Measurements from ENCODE around the gene ASCC3.

Gene ASCC3

GRCh38 chr6:100719883-100720682 lies 161.0 kb downstream of the ASCC3 start:
- DNase-seq = peak in 1 of 2 experiments; percentile 12

DNA sequence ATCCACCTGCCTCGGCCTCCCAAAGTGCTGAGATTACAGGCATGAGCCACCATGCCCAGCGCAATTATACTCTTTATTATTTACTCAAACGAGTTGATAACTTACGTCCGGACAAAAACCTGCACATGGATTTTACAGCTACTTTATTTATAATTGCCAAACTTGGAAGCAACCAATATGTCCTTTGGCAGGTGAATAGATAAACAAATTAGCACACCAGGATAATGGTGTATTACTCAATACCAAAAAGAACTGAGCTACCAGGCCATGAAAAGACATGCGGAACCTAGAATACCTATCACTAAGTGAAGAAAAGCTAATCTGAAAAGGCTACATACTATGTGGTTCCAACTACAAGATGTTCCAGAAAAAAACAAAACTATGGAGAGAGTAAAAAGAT lies 168.1 kb downstream of the ASCC3 start:
- DNase-seq = no peak

- DNase-seq = no peak
Observed at GRCh38 chr6:100706491-100706890, 174.6 kb downstream of the ASCC3 start.

DNA sequence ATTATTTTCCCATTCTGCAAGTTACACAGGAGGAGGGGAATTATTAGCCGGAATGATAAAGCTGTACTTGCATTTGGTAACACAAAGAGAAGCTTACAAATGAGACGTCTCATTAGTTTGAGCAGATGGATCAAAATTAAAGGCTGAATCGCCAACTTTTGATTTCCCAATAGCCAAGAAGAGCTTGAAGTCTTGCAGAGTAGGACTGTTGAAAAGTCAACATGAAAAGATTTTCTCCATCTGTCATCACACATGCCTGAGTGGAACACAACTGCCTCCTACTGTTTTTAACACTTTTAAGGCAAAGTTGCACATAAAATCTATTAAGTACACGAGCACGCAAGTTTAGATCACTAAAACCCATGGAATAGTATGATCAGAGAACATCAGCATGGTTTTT lies 176.2 kb downstream of the ASCC3 start:
- peak; percentile 3 to 36 for DNase-seq

- no peak for DNase-seq
Observed at GRCh38 chr6:100701728-100702127, 179.4 kb downstream of the ASCC3 start.

DNA sequence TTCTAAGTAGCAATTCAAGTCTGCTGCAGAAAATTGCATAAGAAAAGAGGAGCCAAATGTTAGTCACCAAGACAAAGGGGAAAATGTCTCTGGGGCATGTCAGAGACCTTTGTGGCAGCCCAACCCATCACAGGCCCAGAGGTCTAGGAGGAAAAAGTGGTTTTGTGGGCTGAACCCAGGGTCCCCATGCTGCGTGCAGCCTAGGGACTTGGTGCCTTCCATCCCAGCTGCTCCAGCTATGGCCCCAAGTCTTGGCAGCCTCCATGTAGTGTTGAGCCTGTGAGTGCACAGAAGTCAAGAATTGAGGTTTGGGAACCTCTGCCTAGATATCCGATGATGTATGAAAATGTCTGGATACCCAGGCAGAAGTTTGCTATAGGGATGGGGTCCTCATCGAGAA lies 181.1 kb downstream of the ASCC3 start:
- no peak for DNase-seq

DNA sequence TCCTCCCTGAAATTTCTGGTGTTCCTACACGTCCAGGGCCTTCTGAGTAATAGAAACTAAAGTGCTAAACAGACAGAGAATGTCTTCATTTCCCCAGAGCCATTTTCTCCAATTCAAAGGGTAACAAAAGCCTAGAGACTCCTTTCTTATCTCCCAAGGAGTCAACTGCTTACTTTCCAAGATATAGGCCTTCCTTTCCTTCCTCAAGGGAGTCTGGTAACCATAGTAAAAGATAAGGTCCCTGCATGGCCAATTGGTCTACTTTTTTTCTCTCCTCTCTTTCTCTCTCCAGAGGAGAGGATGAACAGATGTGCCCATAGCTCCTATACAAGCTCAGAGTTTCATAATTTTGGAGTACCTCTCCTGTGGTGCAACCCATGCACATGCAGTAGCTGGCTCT lies 185.7 kb downstream of the ASCC3 start:
- no peak for DNase-seq

- no peak for DNase-seq
Observed at GRCh38 chr6:100693249-100693927, 187.7 kb downstream of the ASCC3 start.

- DNase-seq = no peak
Observed at GRCh38 chr6:100691972-100692371, 189.2 kb downstream of the ASCC3 start.

DNA sequence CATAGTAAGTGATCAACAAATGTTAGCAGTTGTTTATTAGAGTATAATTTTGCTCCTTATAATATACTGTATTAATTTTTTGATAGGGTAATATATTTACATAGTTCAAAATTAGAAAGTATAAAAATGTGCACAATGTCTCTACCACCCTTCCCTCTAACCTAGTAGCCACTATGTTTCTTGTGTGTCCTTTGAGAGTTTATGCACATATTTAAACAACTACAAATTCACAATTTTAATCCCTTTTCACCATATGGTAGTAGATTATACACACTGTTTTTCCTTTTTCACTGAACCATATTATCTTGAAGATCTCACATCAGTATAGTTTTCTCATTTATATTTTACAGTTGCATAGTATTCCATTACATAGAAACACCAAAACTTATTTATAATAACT lies 194.9 kb downstream of the ASCC3 start:
- no peak for DNase-seq

- DNase-seq = no peak
Observed at GRCh38 chr6:100685747-100686146, 195.4 kb downstream of the ASCC3 start.

GRCh38 chr6:100680163-100680562 lies 201.0 kb downstream of the ASCC3 start:
- no peak for DNase-seq

DNA sequence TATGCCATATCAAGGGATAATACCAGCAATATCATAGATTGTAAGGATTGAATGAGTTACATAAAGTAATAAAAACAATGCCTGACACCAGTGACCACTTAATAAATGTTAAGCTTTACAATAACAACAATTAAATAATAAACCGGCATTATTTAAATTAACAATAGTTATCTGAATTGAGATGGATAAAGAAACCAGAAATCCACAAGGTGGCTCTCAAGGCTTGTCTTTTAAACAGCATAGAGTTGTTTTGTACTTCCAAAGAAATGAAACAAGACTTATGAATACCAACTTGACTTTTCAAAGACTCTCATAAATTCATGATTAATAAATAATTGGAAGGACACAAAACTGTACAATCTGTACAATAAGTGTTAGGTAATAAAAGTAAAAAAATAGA lies 203.1 kb downstream of the ASCC3 start:
- DNase-seq = peak in 1 of 2 experiments; percentile 15

- DNase-seq = no peak
Observed at GRCh38 chr6:100677240-100677639, 203.9 kb downstream of the ASCC3 start.

DNA sequence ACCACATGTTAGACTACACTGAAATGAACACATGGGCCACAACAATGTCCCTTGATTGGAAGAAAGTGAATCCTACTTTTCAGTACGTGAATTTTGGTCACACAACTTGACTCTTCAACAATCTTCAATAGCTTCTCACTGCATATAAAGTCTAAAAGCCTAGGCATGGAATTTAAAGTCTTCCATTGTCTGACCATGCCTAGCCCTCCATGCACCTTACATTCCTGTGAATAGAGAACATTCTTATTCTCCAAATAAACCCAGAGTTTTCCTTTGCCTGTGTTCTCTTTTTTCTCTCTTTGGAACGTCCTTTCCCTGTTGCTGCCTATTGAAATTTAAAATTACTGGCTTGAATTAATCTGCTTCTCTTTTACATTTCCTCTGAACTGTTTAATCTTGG lies 207.5 kb downstream of the ASCC3 start:
- no peak for DNase-seq

- DNase-seq = peak in 1 of 2 experiments; percentile 52
Observed at GRCh38 chr6:100671740-100672139, 209.4 kb downstream of the ASCC3 start.

- no peak for DNase-seq
Observed at GRCh38 chr6:100670056-100670455, 211.1 kb downstream of the ASCC3 start.

GRCh38 chr6:100665041-100665380 lies 216.1 kb downstream of the ASCC3 start:
- DNase-seq = no peak

- peak in 1 of 2 experiments; percentile 20 for DNase-seq
Observed at GRCh38 chr6:100664274-100665040, 216.7 kb downstream of the ASCC3 start.

GRCh38 chr6:100663219-100663863 lies 217.8 kb downstream of the ASCC3 start:
- DNase-seq = no peak

DNA sequence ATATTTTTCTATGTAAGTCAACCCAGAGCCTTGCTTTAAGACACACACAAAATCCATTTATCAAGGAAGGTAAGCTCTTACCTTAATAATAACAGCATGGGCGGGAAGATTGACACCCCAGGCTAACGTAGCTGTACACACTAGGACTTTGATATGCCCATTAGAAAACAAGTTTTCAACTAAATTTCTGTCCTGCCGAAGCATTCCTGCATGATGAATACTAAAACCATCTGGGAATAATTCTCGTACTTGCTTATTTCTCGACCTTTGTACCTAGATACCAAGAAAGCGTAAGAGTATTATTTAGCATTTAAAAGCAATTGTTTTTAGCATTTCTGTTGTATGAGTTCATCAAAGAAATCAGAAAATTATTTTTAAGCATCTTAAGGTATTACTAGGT lies 218.9 kb downstream of the ASCC3 start:
- no peak for DNase-seq

- no peak for DNase-seq
Observed at GRCh38 chr6:100658486-100658885, 222.6 kb downstream of the ASCC3 start.

GRCh38 chr6:100657678-100658330 lies 223.3 kb downstream of the ASCC3 start:
- peak in 1 of 2 experiments; percentile 52 for DNase-seq
